OCI-LY1 (cell line): ENCODE measurements around the gene SUGCT.

Source experiments
- CTCF ChIP-seq: fragments of 200-600 bp; sonication (generic), shearing (Covaris generic); IDR thresholded peaks from 2 replicates; pipeline ENCODE4 v1.5.1; 2017; ENCODE audit warnings: mild to moderate bottlenecking, antibody characterized with exemption, low read length, moderate library complexity, mixed read lengths
- EZH2 ChIP-seq: fragments of 200-600 bp; sonication (generic), shearing (Covaris generic); IDR thresholded peaks from 2 replicates; pipeline ENCODE4 v1.8.0; 2017; ENCODE audit warnings: borderline replicate concordance, mixed run types, mild to moderate bottlenecking, antibody characterized with exemption, low read length, moderate library complexity, mixed read lengths

GRCh38 chr7:40471891-40472290, 337.1 kb downstream of the SUGCT start:
- no peak for TF ChIP-seq CTCF
- no peak for TF ChIP-seq EZH2
